Stimulated activated CD8-positive, alpha-beta memory T cell treated with anti-CD3 and anti-CD28 coated beads, Interleukin-7, amount 100 ng/mL, for 1 hour (primary cell): ENCODE measurements around the gene CHMP2B.

Experiments used
- DNase-seq, 2 donors: peaks; one replicate each; pipeline ENCODE4 v3.0.0-alpha.2; 2020; ENCODE audit warnings: low read depth in 2 of 2

Gene CHMP2B

GRCh38 chr3:87227104-87227834, at the start of gene CHMP2B:
TSS of gene CHMP2B (plus strand) at chr3:87227309. CDS start at chr3:87227523, 214 bp downstream.
- peak; percentile 88 to 89 for DNase-seq

GRCh38 chr3:87179642-87180041, 47.5 kb upstream of the CHMP2B start:
- no peak for DNase-seq

GRCh38 chr3:87181551-87181950, 45.6 kb upstream of the CHMP2B start:
- DNase-seq: no peak

DNA sequence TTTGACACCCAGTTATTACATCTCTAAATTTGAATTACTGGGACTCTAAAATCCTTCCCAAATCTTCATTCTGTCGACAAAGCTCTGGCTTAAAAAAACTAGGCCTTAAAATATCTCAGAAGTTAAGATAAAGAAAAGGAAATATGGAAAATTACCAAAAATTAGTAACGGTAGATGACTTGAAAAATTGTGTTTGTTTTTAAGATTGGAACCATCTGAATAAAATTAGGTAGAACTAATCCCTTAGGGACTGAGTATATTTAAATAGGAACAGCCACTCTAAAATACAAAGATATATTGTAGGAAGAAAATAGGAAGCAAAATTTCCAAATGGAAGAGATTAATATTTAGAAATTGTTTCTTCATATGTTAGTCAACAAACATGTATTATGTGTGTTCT, 45.1 kb upstream of the CHMP2B start:
- no peak for DNase-seq

DNA sequence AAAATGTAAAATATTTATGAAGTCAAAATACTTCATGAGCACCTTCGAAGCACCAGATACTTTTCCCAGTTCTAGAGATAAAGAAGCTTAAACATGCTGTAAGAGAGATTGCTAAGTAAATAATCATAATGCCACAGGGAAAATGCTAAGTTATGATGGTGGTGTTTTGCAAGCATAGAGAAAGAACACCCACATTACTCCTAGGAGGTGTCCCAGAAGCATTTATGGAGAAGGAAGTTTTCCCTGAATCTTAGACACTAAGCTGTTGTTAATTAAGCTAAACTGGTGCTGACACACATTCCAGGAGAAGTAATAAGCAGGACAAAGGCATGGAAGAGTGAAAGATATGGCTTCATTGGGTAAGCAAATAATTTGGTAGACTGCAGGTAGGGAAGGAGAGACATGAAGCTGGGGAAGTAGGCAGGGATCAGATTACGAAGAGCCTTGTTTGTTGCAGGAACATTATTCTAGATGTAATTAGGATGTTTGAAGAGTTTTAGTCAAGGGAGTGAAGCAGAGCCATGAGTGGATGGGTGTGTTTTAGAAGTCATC, 40.4 kb upstream of the CHMP2B start:
- DNase-seq: no peak

DNA sequence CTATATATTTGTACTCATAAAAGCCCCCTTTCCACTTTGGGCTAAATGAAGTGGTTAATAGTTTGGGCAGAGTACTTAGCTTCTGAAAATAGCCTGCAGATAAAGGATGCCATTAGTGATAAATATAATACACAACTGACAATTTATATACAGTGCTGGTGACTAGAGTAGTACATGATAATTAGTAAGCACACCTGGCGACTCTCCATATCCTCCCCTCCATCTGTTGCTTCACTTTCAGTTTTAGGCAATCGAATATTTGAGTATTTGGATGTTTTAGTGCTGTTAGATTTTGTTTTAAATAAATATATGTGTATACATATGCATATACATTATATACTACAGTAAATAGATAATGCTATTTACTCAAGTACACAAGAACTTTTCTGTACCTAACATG, 35.9 kb upstream of the CHMP2B start:
- no peak for DNase-seq

GRCh38 chr3:87191641-87192040, 35.5 kb upstream of the CHMP2B start:
- DNase-seq: no peak

DNA sequence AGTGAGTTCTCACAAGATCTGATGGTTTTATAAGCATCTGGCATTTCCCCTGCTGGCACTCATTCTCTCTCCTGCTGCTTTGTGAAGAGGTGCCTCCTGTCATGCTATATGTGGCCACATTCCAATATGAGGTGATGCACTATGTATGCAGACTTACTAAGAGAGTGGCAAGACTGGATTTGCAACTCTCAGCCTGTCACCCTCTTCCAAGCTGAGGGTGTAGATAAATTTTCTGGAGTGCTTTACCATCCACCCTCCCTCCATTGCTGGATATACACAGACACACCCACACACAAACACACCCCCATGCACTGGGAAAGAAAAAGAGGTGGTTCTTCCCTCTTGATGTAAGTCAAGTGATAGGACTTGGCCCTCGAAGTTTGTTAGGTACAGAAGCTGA, 30.2 kb upstream of the CHMP2B start:
- DNase-seq: no peak

DNA sequence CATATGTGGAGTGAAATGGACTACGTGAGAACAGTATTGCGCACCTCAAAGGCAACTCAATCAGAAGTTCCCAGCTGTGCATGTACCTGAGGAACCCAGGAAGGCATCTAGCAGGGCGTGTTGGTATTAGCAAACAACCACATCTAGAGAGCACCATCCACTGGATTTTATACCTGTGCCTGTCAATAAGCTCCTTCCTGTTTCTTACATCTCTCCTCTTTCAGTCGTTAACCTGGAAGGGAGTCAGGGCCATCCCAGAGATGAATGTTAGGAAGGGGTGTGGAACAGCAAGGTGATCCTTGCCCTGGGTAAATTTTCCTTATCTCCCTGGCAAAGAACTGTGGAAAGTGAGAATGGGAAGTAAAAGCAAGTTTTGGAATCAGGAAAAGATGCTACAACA, 29.6 kb upstream of the CHMP2B start:
- no peak for DNase-seq

GRCh38 chr3:87198774-87199173, 28.3 kb upstream of the CHMP2B start:
- no peak for DNase-seq

DNA sequence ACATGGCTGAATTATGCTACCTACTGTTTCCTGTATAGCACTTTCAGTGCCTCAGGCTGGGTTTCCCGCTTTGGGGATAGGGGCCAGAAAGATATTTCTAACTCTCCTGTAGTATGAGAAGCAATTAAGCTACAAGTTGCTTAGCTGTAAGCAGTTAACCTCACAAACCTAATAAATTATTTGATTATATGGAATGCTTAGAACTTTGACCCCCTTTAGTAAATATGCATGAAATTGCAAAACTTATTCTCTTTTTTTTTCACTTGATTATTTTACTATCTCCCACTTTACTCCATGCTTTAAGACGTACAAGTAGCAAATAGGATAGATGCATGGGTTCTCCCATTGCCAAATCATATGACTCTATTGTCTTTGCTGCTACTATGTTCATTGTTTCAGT, 27.5 kb upstream of the CHMP2B start:
- DNase-seq: no peak

- DNase-seq: no peak
These were observed 27.0 kb upstream of the CHMP2B start for GRCh38 chr3:87200060-87200647.

DNA sequence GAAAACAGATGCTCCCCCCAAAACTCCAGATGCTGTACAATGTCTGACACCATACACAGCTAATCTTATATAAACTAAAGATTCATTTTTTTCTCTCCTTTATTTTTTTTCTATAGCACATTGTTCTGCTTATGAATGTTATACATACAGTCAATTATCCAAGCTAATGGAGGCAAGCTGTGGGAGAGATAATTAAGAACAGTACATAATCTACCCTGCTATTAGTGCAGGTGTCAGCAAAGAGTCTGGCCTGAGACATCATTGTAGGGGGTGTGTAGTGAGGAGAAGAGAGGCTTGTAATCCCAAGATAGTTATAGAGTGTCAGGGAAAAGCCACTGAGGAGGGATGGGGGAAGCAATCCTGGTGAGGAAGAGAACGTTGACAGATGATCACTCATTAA, 25.4 kb upstream of the CHMP2B start:
- no peak for DNase-seq

DNA sequence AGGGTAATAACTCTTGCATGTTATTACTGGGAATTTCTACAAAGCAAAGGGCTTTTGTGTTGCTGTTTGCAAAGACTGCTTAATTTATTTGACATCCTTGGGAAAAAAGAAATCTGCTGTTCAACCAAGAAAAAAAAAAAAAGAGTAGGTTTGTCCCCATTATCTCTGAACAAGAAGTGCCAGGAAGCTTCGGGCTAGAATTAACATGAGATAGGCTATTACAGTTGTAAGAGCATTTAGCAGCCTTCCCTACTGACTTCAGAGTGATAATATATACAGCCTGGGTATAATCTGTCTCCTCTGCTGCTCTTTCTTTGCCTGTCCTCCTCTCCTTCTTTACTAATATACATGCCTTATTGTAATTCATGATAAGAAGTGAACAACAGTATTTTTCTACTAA, 23.3 kb upstream of the CHMP2B start:
- no peak for DNase-seq

GRCh38 chr3:87206070-87206469, 21.0 kb upstream of the CHMP2B start:
- no peak for DNase-seq

- no peak for DNase-seq
These were observed 20.5 kb upstream of the CHMP2B start for GRCh38 chr3:87206635-87207034.

DNA sequence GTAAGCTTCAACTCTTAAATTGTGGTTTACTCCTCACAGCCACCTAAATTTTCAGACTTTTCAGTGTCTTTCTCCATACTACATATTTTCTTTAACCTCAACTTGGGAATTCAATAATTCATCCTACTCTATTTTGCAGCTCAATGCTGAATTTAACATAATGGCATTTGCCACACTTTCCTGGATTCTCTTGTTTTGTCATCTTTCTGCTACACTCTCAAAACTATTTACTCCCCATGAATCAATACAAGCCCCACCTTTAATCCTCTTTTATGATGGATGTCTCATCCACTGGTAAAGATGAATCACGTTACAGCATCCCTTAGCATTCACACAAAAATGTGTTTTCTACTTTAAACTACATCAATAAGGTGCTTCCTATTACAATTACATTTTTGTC, 19.6 kb upstream of the CHMP2B start:
- no peak for DNase-seq

DNA sequence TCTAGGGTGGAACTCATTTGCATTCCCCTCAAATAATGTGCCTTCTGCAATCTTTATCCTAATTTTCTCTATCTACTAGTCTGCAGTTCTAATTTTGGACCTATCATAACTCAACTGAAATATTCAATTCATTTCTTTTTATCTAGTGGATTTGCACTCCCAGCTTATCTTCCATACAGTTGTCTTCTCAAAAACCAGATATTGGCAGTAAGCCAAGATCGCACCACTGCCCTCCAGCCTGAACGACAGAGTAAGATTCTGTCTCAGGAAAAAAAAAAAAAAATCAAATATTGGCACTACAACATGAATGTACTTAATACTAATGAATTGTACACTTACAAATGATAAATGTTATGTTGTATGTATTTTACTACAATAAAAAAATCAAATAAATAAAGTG, 18.0 kb upstream of the CHMP2B start:
- no peak for DNase-seq

- no peak for DNase-seq
These were observed 8.5 kb upstream of the CHMP2B start for GRCh38 chr3:87218560-87218959.

- DNase-seq: no peak
These were observed 7.5 kb upstream of the CHMP2B start for GRCh38 chr3:87219611-87220010.

GRCh38 chr3:87225659-87226058, 1.4 kb upstream of the CHMP2B start:
- DNase-seq: no peak

GRCh38 chr3:87227835-87228144, 681 bp downstream of the CHMP2B start:
- no peak for DNase-seq

GRCh38 chr3:87228316-87228715, 1.2 kb downstream of the CHMP2B start:
- DNase-seq: no peak

- DNase-seq: no peak
These were observed 2.0 kb downstream of the CHMP2B start for GRCh38 chr3:87229113-87229512.
